Stomach (tissue), 4 donors: ENCODE data around the gene PKMYT1.

Source experiments
- CTCF ChIP-seq, 7 experiments: fragments of 450-650 bp in 4 of 7; fragments of 200-600 bp in 3 of 7; sonication (generic) in 3 of 7; IDR thresholded peaks; one replicate each; pipeline ENCODE4 v1.5.1; 2016 to 2019; ENCODE audit warnings: antibody characterized with exemption in 7 of 7, control low read depth in 2 of 7, mild to moderate bottlenecking in 1 of 7
- EP300 ChIP-seq: sonication (generic); formaldehyde crosslinking; IDR thresholded peaks from one replicate; pipeline ENCODE4 v1.6.1; 2017; ENCODE audit warnings: antibody characterized with exemption

- TF ChIP-seq CTCF (IDR thresholded peaks at IDR 0.05) (no peak), EP300 (no peak)
Observed at GRCh38 chr16:2991566-2992261, 11.5 kb upstream of the PKMYT1 start.
